Ramos (cell line): ENCODE data around the gene OLR1.
"Not testable (repeated sequence)": the region's sequence is repeated elsewhere in the genome, so short reads cannot be mapped to it uniquely, and the experiment has no call there.

Source experiments
- in situ Hi-C: fragments of 300-500 bp; cut with MboI; formaldehyde crosslinking; loops from one replicate; pipeline ENCODE4 v1.14.3; 2022; ENCODE audit warnings: low sequenced_read_pairs; ENCODE audit not compliant: unreplicated experiment

OLR1 gene

DNA sequence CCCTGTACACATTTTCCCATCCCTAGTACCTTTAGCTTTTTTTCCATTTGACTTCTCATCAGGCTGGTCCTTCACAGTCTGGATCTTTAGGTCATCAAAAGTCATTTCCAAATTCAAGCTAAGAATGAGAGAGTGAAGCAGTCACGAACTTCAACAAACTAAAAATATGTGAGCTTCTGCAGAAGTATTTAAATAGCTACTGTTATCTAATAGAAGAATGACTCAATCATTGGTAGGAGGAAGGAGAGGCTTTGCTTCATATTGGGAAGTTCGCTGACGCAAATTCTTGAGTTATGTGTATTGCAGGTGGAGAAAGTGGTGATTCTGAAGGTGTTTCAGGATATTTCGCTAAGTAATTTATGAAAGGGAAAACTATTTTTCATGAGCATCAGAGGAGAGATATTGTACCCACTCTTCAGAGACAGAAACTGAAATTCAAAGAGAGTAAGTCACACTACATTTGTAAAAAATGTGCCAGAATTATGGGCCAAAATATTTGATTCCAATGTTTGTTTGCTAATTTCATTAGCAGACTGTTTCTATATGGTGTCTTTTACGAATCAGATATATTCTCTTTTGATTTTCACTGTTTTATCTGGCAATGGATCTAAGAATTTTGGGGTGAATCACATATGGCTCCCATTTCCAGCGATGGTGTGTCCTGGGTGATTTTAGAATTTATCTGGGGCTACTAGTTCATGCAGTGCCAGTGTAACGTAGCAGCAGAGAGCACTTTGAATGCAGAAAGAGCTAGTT lies at the start of gene OLR1:
OLR1 (minus strand) TSS at position 160 of the 756 bp plus-strand sequence; CDS start at position 105, 55 bp downstream.
- in situ Hi-C loops: no loop called here

DNA sequence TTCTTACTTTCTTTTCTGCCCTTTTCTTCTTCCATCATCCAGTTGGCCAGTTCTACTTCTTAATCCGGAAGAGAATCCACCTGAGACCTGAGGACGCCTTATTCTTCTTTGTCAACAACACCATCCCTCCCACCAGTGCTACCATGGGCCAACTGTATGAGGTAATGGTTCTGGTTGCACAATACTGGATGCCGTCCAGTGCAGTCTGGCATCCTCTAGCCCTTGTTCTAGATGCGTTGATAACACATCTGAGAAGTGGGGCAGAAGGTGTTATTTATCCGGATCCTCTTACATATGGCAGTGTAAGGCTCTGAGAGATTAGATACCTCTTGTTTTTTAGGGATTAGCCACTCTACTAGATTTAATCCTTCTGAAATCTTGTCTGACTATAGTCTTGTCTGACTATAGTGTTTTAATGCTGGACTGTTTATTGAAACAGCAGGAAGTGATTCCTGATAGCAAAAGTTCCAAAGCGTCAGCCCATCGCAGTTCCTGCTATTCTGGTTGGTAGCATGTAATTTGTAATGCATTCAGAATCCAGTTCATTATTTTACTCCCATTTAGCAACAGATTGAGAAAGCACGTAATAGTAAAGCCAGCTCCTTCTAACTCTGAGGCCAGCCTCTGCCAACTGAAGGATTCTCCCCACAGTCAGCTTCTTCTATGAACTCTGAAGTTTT lies 48.6 kb upstream of the OLR1 start:
- in situ Hi-C loops: no loop called here

DNA sequence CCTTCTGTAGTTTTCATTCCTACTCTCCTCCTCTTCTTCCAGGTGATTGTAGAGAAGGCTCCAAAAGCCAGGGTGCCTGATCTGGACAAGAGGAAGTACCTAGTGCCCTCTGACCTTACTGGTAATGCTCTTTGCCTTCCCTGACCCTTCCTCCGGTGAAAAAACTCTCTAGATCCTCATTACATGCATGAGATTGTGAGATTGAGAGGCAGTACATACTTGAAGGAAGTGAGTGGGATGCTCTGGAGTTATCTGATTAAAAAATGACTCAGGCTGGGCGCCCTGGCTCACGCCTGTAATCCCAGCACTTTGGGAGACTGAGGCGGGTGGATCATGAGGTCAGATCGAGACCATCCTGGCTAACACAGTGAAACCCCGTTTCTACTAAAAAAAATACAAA lies 46.1 kb upstream of the OLR1 start:
- in situ Hi-C loops: no loop called here

DNA sequence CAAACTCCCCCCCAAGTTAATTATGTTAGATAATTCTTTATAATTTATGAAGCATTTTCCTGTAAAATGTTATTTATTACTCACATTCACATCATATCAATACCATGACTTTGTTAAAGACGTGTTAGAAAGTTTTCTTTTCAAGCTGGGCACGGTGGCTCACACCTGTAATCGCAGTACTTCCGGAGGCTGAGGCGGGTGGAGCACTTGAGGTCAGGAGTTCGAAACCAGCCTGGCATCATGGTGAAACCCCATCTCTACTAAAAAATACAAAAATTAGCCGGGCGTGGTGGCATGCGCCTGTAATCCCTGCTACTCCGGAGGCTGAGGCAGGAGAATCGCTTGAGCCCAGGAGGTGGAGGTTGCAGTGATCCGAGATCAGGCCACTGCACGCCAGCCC lies 44.0 kb upstream of the OLR1 start:
- in situ Hi-C loops: not testable (repeated sequence)

DNA sequence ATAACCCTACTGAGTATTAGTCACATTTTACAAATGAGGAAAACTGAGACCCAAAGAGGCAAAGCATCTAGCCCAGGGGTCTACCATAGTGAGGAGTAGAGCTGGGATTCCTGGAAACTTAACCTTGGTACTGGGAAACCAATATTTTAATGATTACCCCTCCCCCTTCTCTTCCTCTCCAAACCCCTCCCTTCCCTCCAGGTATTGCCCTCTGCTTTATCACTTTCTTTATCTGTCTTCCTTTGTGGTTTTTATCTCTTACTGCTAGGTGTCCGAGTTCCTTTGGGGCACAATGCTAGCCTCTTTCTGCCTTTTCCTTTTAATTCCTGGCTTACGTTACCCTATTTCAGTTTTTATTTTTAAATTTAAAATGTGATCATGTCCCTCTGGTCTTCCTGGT lies 43.5 kb upstream of the OLR1 start:
- in situ Hi-C loops: no loop called here

DNA sequence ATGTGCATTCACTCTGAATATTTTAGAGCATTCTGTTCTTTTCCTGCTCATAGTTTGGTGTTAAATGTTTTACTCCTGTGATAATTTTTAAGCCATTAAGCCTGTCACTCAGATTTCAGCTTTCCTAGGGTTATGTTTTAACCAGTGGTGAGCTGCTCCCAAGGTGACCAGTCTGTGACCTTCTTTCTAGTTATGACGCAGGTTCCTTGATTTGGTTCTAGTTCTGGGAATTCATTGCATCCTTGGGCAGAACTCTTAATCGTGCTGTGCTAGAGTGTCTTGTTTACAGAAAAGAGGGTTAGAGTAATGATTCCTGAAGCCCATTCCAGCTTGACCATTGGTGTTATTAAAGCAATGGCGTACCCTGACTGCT lies 42.9 kb upstream of the OLR1 start:
- in situ Hi-C loops: no loop called here

DNA sequence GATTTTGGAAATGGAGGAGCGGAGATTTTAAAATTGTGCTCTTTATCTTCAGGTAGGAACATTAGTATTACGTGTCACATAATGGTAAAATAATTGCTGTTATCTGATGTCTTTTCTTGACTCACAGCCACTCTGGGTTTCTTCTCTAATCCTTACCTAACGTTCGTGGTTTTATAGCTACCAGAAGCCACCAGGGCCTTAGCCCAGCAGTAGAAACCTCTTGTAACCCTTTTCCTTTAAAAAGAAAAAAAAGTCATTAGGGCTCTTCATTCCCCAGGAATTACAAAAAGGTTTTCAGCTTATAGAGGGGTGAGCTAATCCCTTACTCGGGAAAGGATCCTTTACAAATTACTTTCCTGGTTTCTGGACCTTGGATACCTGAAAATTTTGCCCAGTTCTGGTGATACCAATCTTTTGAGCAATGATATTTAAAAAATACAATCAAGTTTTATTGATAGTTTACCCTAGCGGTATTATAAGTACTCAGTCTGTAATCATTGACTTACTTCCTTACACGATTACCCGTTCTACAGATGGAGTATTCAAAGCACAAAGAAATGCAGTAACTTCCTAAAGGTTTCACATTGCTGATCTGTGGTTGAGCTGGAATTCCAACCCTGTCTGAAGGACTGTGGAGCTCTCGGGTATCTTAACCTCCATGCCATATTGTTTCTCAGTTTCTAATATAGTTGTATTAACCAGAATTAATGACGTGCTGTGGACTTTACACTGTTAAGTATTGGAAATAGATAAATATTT lies 42.4 kb upstream of the OLR1 start:
- in situ Hi-C loops: no loop called here

DNA sequence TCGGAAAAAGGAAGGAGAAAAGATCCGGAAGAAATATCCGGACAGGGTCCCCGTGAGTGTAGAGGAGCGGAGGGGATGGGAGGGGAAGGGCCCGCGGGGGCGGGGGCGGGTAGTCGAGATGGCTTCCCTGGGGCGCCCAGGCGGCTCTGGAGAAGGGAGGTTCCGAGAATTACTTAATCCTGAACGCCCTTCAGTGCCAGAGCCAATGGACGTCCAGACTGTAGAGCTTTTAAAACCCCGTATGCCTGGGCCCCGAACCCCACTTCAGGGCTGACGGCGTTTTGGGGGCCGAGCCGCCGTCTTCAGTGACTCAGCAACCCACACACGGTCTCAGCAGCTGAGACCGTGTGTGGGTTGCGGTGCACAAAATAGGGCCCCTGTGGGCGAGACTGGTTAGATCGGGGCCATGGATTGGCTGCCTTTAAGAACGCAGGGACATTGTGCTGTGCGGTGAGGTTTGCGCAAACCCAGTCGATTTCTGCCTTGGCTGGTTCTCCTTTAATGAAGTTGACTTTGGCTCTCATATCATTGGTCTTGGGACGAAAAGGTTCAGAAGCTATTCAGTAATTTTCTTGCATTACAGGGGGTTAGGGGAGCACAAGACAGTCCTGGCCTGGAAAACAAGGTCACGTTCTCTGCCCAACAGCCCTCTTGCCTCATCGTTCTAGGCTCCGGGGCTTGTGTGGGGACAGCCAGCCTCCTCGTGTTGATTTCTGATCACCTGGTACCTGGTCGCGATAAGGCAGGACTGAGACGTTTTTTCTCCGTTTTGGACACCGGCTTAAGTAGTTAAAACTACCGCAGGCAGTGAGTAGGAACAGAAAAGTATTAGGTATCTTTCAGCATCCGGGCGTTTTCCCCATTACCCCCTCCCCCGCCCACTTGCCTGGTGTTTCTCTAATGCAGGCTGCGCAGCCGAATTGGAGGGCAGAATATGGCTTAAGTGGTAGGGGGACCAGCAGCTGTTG lies 41.5 kb upstream of the OLR1 start:
- in situ Hi-C loops: no loop called here

DNA sequence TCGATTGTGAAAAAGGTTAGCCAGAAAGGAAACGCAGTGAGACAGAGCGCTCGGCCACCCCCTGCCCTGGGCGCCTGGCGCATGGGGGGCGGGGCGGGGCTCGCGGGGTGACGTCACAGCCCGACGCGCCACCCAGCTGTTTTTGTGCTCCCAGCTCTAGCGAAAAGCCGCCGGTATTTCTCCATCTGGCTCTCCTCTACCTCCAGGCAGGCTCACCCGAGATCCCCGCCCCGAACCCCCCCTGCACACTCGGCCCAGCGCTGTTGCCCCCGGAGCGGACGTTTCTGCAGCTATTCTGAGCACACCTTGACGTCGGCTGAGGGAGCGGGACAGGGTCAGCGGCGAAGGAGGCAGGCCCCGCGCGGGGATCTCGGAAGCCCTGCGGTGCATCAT lies 40.8 kb upstream of the OLR1 start, which contains the start of gene GABARAPL1:
GABARAPL1 (plus strand) TSS at position 139 of the 393 bp plus-strand sequence; CDS start at position 392, 253 bp downstream.
- in situ Hi-C loops: no loop called here

DNA sequence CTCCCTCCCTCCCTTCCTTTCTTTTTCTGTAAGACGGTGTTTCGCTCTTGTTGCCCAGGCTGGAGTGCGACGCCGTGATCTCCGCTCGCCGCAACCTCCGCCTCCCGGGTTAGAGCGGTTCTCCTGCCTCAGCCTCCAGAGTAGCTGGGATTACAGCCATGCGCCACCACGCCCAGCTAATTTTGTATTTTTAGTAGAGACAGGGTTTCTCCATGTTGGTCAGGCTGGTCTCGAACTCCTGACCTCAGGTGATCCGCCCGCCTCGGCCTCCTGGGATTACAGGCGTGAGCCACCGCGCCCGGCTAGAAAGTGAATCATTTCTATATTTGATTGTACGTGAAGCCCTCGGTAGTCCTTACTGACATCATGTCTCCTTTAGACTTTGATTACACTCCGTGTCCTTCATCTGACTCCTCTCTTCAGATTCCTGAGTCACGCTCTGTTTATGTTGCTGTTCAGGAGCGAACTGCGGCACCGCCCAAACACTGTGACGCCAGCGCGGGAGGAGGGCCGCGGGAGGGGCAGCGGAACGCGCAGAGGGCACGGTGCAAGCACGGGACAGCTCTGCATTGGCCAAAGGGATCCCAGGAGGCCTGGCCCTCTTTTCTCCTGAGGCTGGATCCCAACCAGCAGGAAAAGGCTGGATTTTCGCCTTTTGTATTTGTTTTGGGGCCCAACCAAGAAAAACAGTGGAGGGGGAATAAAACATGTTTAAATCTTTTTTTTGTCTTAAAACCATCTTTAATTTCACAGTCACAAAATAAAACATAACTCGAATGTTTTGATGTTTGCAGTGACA lies 40.2 kb upstream of the OLR1 start:
- in situ Hi-C loops: no loop called here

DNA sequence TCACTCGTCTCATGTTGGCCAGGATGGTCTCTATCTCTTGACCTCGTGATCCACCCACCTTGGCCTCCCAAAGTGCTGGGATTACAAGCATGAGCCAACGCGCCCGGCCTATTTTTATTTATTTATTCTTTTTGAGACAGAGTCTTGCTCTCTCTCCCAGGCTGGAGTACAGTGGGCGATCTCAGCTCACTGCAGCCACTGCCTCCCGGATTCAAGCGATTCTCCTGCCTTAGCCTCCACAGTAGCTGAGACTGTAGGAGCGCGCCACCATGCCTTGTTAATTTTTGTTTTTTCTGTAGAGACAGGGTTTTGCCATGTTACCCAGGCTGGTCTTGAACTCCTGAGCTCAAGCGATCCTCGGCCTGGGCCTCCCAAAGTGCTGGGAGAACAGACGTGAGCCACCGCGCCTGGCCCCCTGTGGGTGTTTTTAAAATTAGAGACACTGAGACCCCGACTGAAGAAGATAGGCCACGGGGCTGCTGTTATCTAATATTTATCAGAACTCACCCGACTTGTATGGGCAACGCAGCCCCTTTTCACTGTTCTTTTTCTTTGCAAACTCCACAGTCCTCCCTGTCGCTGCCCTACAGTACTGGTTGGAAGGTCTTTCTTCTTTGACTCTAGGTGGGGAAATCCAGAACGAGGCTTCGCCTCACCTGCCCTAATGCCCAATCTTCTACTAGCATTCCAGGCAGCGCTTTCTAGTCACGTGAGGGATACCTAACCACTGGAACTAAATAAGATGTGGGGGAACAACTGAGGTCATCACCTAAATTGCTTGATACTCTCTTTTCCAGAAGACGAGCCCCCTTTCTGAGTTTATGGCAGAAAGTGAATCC lies 39.4 kb upstream of the OLR1 start:
- in situ Hi-C loops: no loop called here

DNA sequence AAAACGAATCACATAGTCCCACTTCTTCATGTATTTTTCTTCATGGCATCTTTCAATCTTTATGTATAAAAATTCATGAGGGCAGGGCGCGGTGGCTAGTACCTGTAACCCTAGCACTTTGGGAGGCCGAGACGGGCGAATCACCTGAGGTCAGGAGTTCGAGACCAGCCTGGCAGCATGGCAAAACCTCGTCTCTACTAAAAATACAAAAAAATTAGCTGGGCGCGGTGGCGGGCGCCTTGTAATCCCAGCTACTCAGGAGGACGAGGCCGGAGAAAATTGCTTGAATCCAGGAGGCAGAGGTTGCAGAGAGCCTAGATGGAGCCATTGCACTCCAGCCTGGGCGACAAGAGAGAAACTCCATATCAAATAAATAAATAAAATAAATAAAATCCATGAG lies 38.3 kb upstream of the OLR1 start:
- in situ Hi-C loops: no loop called here

DNA sequence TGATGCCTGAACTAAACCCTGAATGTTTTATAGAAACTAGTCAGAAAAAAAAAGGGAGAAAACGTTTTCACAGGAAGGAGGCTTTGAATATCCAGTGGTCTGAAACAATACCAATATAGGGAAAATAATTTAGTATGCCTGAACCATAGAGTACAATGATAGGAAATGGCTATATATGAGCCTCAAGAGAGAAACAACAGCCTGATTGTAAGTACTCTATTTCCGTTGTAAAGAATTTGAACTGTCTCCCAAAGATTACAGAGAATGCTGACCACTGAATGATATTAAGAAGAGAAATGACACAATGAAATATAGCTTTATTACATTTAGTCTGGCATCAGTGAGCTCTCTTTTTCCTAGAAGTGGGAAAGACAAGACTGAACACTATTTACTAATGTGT lies 35.2 kb upstream of the OLR1 start:
- in situ Hi-C loops: no loop called here

DNA sequence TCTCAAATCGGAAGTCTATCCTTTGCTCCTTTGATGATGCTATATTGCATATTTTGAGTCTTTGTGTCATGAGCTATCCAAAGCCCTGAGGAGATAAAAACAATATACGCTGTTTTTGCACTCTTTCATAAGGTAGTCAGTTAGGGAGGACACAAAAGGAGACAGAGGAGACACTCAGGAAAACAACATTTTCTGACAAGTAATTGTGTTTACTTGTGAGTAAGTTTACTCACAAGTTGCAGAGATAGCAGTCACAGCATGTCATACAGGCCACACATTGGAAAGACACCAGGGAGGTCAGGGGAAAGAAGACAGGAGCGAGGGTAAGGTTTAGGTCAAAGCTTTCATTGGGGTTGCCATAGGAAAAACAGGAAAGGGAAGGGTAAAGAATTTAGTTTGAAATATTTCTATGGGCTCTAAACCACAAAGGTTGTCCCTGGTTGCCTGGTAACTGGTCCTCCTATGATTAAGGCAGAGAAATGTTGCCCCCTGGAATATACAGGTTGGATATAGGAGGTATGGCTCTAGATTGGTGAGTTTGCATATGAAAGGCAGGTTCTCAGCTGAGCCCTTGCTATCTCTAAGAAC lies 33.4 kb upstream of the OLR1 start:
- in situ Hi-C loops: no loop called here

DNA sequence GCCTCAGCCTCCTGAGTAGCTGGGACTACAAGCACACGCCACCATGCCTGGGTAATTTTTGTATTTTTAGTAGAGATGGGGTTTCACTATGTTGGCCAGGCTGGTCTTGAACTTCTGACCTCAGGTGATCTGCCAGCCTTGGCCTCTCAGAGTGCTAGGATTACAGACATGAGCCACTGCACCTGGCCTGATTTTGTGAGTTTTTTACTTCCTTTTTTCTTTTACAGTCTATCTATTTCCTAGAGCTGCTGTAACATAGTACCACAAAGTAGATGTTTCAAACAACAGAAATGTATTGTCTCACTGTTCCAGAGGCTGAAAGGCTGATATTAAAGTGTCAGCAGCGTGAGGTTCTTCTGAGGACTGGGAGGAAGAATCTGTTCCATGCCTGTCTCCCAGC lies 32.6 kb upstream of the OLR1 start:
- in situ Hi-C loops: not testable (repeated sequence)

DNA sequence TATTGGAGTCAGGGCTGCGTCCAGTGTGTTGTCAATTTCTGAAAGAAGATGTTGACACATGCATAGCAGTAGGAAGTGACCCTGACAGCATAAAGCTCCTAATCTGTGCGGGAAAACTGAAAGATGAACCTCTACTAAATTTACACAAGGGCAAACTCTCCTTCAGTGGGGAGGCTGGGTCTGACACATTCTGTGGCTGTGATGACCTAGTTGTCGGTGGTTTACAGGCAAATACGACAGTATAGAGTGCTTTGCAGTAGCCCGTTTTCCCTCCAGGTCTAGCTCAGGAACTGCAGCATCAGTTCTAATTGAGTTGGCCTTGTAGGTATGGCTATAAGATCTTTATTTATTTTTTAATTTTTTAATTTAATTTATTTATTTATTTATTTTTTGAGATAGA lies 25.9 kb upstream of the OLR1 start:
- in situ Hi-C loops: no loop called here

DNA sequence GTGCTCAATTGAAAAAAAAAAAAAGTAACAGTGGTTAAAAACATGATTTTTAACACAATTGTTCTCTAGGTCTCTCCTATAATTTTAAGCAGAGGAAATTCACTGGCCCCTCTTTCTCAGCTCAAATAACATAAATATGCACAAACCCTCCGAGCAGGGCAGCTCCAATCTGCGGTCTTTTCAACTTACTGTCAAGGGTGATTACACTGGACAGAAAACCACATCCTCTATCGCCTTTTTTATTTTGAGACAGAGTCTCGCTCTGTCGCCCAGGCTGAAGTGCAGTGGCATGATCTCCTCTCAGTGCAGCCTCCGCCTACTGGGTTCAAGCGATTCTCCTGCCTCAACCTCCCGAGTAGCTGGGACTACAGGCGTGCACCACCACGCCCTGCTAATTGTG lies 24.3 kb upstream of the OLR1 start:
- in situ Hi-C loops: no loop called here

DNA sequence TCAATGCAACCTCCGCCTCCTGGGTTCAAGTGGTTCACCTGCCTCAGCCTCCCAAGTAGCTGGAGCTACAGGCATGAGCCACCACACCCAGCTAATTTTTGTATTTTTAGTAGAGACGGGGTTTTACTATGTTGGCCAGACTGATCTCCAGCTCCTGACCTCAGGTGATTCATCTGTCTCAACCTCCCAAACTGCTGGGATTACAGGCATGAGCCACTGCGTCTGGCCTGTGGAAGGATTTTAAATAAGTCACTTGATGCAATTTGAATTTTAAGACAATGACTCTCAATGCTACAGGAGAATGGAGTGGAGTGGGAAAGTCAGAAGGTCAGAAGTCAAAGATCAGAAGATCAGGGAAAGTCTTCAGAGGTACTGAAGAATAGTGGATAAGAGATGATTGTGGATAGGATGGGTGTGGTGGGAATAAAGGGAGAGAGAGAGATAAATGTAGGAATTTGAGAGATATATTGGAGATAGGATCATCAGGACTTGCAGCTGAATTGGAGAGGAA lies 22.3 kb upstream of the OLR1 start:
- in situ Hi-C loops: no loop called here
